ENCODE data around the gene AMPD3.

The AMPD3 gene

GRCh38 chr11:10522921-10523320 is 67.9 kb downstream of the AMPD3 start:
- TF ChIP-seq ZBTB7A (IDR thresholded peaks at IDR 0.05; ENCODE audit: low read depth), result no peak
- TF ChIP-seq EP300 (IDR thresholded peaks at IDR 0.05; ENCODE audit: borderline replicate concordance), result no peak

GRCh38 chr11:10524471-10524870 is 69.4 kb downstream of the AMPD3 start:
- no peak for TF ChIP-seq TAF1 (IDR thresholded peaks at IDR 0.05; ENCODE audit: low read depth)
- TF ChIP-seq MAX (IDR thresholded peaks at IDR 0.05), result no peak
- no peak for TF ChIP-seq TEAD4 (IDR thresholded peaks at IDR 0.05)
- TF ChIP-seq CEBPB (IDR thresholded peaks at IDR 0.05), result no peak
- no peak for TF ChIP-seq REST (IDR thresholded peaks at IDR 0.05; ENCODE audit: low read depth)
- no peak for TF ChIP-seq USF1 (IDR thresholded peaks at IDR 0.05)
- no peak for TF ChIP-seq RAD21 (IDR thresholded peaks at IDR 0.05; ENCODE audit: low read depth)
- TF ChIP-seq NFIC (IDR thresholded peaks at IDR 0.05), result no peak
- TF ChIP-seq YY1 (IDR thresholded peaks at IDR 0.05; ENCODE audit: low read depth), result no peak
- TF ChIP-seq ZBTB7A (IDR thresholded peaks at IDR 0.05; ENCODE audit: low read depth), result no peak
- TF ChIP-seq EGR1 (IDR thresholded peaks at IDR 0.05), result no peak
- no peak for TF ChIP-seq FOXM1 (IDR thresholded peaks at IDR 0.05; ENCODE audit: borderline replicate concordance, low read depth)
- no peak for TF ChIP-seq EP300 (IDR thresholded peaks at IDR 0.05; ENCODE audit: borderline replicate concordance)
- no peak for TF ChIP-seq TCF12 (IDR thresholded peaks at IDR 0.05; ENCODE audit: low read depth)
- no peak for TF ChIP-seq CREB1 (IDR thresholded peaks at IDR 0.05; ENCODE audit: low read depth)

- TF ChIP-seq RAD21 (IDR thresholded peaks at IDR 0.05; ENCODE audit: low read depth) (no peak; the same call in 1 of the 2 replicates), REST (IDR thresholded peaks at IDR 0.05; ENCODE audit: low read depth) (no peak), CEBPB (IDR thresholded peaks at IDR 0.05) (no peak), EP300 (IDR thresholded peaks at IDR 0.05; ENCODE audit: borderline replicate concordance) (no peak), FOXM1 (IDR thresholded peaks at IDR 0.05; ENCODE audit: borderline replicate concordance, low read depth) (no peak), TCF12 (IDR thresholded peaks at IDR 0.05; ENCODE audit: low read depth) (no peak), MAX (IDR thresholded peaks at IDR 0.05) (no peak), USF1 (IDR thresholded peaks at IDR 0.05) (no peak), YY1 (IDR thresholded peaks at IDR 0.05; ENCODE audit: low read depth) (no peak), TEAD4 (IDR thresholded peaks at IDR 0.05) (no peak), EGR1 (IDR thresholded peaks at IDR 0.05) (no peak), NFIC (IDR thresholded peaks at IDR 0.05) (no peak), TAF1 (IDR thresholded peaks at IDR 0.05; ENCODE audit: low read depth) (no peak), CREB1 (IDR thresholded peaks at IDR 0.05; ENCODE audit: low read depth) (no peak)
These were observed 72.2 kb downstream of the AMPD3 start for GRCh38 chr11:10526974-10527918.

GRCh38 chr11:10528121-10528520 is 73.1 kb downstream of the AMPD3 start:
- TF ChIP-seq CEBPB (IDR thresholded peaks at IDR 0.05) (no peak), TEAD4 (IDR thresholded peaks at IDR 0.05) (no peak), NFIC (IDR thresholded peaks at IDR 0.05) (no peak), YY1 (IDR thresholded peaks at IDR 0.05; ENCODE audit: low read depth) (no peak), FOXM1 (IDR thresholded peaks at IDR 0.05; ENCODE audit: borderline replicate concordance, low read depth) (no peak), TAF1 (IDR thresholded peaks at IDR 0.05; ENCODE audit: low read depth) (no peak), CREB1 (IDR thresholded peaks at IDR 0.05; ENCODE audit: low read depth) (no peak), USF1 (IDR thresholded peaks at IDR 0.05) (no peak), MAX (IDR thresholded peaks at IDR 0.05) (no peak), ZBTB7A (IDR thresholded peaks at IDR 0.05; ENCODE audit: low read depth) (no peak), EGR1 (IDR thresholded peaks at IDR 0.05) (no peak), EP300 (IDR thresholded peaks at IDR 0.05; ENCODE audit: borderline replicate concordance) (no peak), TCF12 (IDR thresholded peaks at IDR 0.05; ENCODE audit: low read depth) (no peak)

GRCh38 chr11:10529279-10529678 is 74.2 kb downstream of the AMPD3 start:
- TF ChIP-seq EP300 (IDR thresholded peaks at IDR 0.05; ENCODE audit: borderline replicate concordance), result peak; percentile 71; the same call in 1 of the 2 replicates
- peak; percentile 67; the same call in 1 of the 2 replicates for TF ChIP-seq TEAD4 (IDR thresholded peaks at IDR 0.05)
- TF ChIP-seq TCF12 (IDR thresholded peaks at IDR 0.05; ENCODE audit: low read depth), result 0 out of 2 replicates have a peak, but pooled peaks have one; percentile 36
- peak; percentile 83 for TF ChIP-seq FOXM1 (IDR thresholded peaks at IDR 0.05; ENCODE audit: borderline replicate concordance, low read depth)
- no peak for TF ChIP-seq REST (IDR thresholded peaks at IDR 0.05; ENCODE audit: low read depth)
- no peak for TF ChIP-seq NFIC (IDR thresholded peaks at IDR 0.05)
- no peak for TF ChIP-seq ZBTB7A (IDR thresholded peaks at IDR 0.05; ENCODE audit: low read depth)
- TF ChIP-seq CREB1 (IDR thresholded peaks at IDR 0.05; ENCODE audit: low read depth), result no peak
- TF ChIP-seq EGR1 (IDR thresholded peaks at IDR 0.05), result no peak
- no peak for TF ChIP-seq RAD21 (IDR thresholded peaks at IDR 0.05; ENCODE audit: low read depth)
